K562 (cell line): ENCODE measurements around the gene ARF1. TPM values are rescaled to one million over a fixed set of nuclear protein-coding genes. Genes with fewer than 3 reads are reported as not detected.

ENCODE experiments used
- ADNP ChIP-seq: fragments of 200-800 bp; sonication (Bioruptor generic); IDR thresholded peaks from 2 replicates; pipeline ENCODE4 v1.6.1; 2016; ENCODE audit warnings: missing genetic modification characterization, missing compliant biosample characterization
- ATF4 ChIP-seq: fragments of 450-650 bp; formaldehyde crosslinking; IDR thresholded peaks from 2 replicates; pipeline ENCODE4 v1.4.0; 2022; ENCODE audit warnings: mild to moderate bottlenecking, moderate library complexity
- BCOR ChIP-seq: fragments of 450-650 bp; IDR thresholded peaks from 2 replicates; pipeline ENCODE4 v1.6.1; 2016
- CBX1 ChIP-seq: sonication (generic); IDR thresholded peaks from 2 replicates; pipeline ENCODE4 v1.6.1; 2016; ENCODE audit warnings: antibody characterized with exemption, low read depth, mild to moderate bottlenecking
- CREB5 ChIP-seq: fragments of 250-450 bp; sonication (Bioruptor Pico); IDR thresholded peaks from 2 replicates; pipeline ENCODE4 v1.5.0; 2020; ENCODE audit warnings: mild to moderate bottlenecking
- FOXK1 ChIP-seq: sonication (generic); formaldehyde crosslinking; IDR thresholded peaks from 2 replicates; pipeline ENCODE4 v1.8.0; 2022; ENCODE audit warnings: missing genetic modification reagents, mild to moderate bottlenecking, borderline replicate concordance
- GATA2 ChIP-seq: sonication (generic); formaldehyde crosslinking; IDR thresholded peaks from 2 replicates; pipeline ENCODE4 v1.4.0; 2020; ENCODE audit warnings: mild to moderate bottlenecking, missing genetic modification reagents
- HDAC1 ChIP-seq, 2 experiments: fragments of 450-650 bp; IDR thresholded peaks; 2 replicates each; pipeline ENCODE4 v1.6.1; 2016 to 2017; ENCODE audit warnings: inconsistent platforms in 1 of 2, mild to moderate bottlenecking in 1 of 2, moderate library complexity in 1 of 2
- HDAC2 ChIP-seq: fragments of 450-650 bp; IDR thresholded peaks from 2 replicates; pipeline ENCODE4 v1.6.1; 2016; ENCODE audit warnings: mild to moderate bottlenecking
- HMG20A ChIP-seq: fragments of 450-650 bp; formaldehyde crosslinking; conservative IDR thresholded peaks from 2 replicates; pipeline ENCODE4 v1.4.0; 2020; ENCODE audit warnings: mild to moderate bottlenecking, mixed read lengths
- IFI16 ChIP-seq: fragments of 250-450 bp; sonication (Bioruptor Pico); IDR thresholded peaks from 2 replicates; pipeline ENCODE4 v2.1.2; 2022; ENCODE audit warnings: mild to moderate bottlenecking, inconsistent platforms
- KDM1A ChIP-seq, 2 experiments: fragments of 450-650 bp; IDR thresholded peaks; 2 replicates each; pipeline ENCODE4 v1.6.1; 2016; ENCODE audit warnings: mild to moderate bottlenecking in 2 of 2
- MED1 ChIP-seq: sonication (generic); formaldehyde crosslinking; IDR thresholded peaks from 2 replicates; pipeline ENCODE4 v1.8.1; 2023; ENCODE audit warnings: missing genetic modification reagents, borderline replicate concordance
- NCOA6 ChIP-seq: fragments of 450-650 bp; IDR thresholded peaks from 2 replicates; pipeline ENCODE4 v1.6.1; 2017; ENCODE audit warnings: mild to moderate bottlenecking
- PATZ1 ChIP-seq: fragments of 250-450 bp; sonication (Bioruptor Pico); IDR thresholded peaks from 2 replicates; pipeline ENCODE4 v1.5.0; 2020; ENCODE audit warnings: mild to moderate bottlenecking, borderline replicate concordance
- PHF8 ChIP-seq: fragments of 200-600 bp; sonication (generic); IDR thresholded peaks from 2 replicates; pipeline ENCODE4 v1.6.1; 2012; ENCODE audit warnings: mixed run types, mild to moderate bottlenecking, inconsistent platforms, low read length, moderate library complexity, borderline replicate concordance
- SMARCA5 ChIP-seq: fragments of 450-650 bp; IDR thresholded peaks from 2 replicates; pipeline ENCODE4 v1.6.1; 2016
- TAF15 ChIP-seq: fragments of 200-400 bp; formaldehyde crosslinking; IDR thresholded peaks from 2 replicates; pipeline ENCODE4 v1.6.1; 2017; ENCODE audit warnings: mild to moderate bottlenecking, low read depth, low read length, moderate library complexity
- ZC3H4 ChIP-seq: sonication (generic); formaldehyde crosslinking; IDR thresholded peaks from 2 replicates; pipeline ENCODE4 v1.9.0; 2021; ENCODE audit warnings: missing genetic modification reagents, borderline replicate concordance
- ZFP36 ChIP-seq: fragments of 150-350 bp; IDR thresholded peaks from 2 replicates; pipeline ENCODE4 v1.6.1; 2018; ENCODE audit warnings: low read length, low read depth; ENCODE audit not compliant: partially characterized antibody
- ZNF224 ChIP-seq: sonication (generic); formaldehyde crosslinking; IDR thresholded peaks from 2 replicates; pipeline ENCODE4 v1.8.0; 2022; ENCODE audit warnings: mild to moderate bottlenecking, missing genetic modification reagents
- ZNF57 ChIP-seq: fragments of 450-650 bp; formaldehyde crosslinking; IDR thresholded peaks from 2 replicates; pipeline ENCODE4 v1.4.0; 2020; ENCODE audit warnings: mild to moderate bottlenecking, moderate library complexity
- polyA plus RNA-seq, 8 experiments: library from polyadenylated mRNA; depleted of rRNA in 4 of 8; stranded (reverse) in 5 of 8; unstranded in 3 of 8; fragments of >200 nt; fragmentation: Nextera tagmentation in 2 of 8; fragmentation: Illumina TruSeq in 1 of 8; extraction: Ambion mirVana in 2 of 8; extraction: Trizol in 1 of 8; gene quantifications; 2 replicates each; pipeline versions ENCODE4 v1.2.1 to v1.2.3, GENCODE V29; 2011 to 2014; ENCODE audit warnings: inconsistent platforms in 1 of 8, missing spikeins in 1 of 8
- total RNA-seq, 7 experiments: library from RNA; depleted of rRNA in 6 of 7; stranded (reverse); fragments of >200 nt in 6 of 7; fragmentation: Illumina TruSeq in 2 of 7; extraction: Trizol in 2 of 7; gene quantifications; 2 replicates each; pipeline versions ENCODE4 v1.2.1 to v1.2.3, GENCODE V29; 2011 to 2021; ENCODE audit warnings: low replicate concordance in 1 of 7

ARF1 gene
- total and polyA plus RNA-seq, 9 of the 15 experiments (the other 6 are each of a cell fraction or from before 2014, with no cell fraction given): 69.8 to 593 (median 325) TPM

- peak; percentile 75; the same call in 1 of the 2 replicates for TF ChIP-seq CBX1
- peak; percentile 97 for TF ChIP-seq SMARCA5
- TF ChIP-seq BCOR: peak; percentile 99
- peak; percentile 89 to 94 for TF ChIP-seq KDM1A (IDR thresholded peaks at IDR 0.05)
- TF ChIP-seq IFI16 (CRISPR knock-in tag): no peak
- TF ChIP-seq NCOA6: no peak
- peak; percentile 73 for TF ChIP-seq ADNP (tag)
- peak; percentile 74 for TF ChIP-seq ZFP36
- no peak for TF ChIP-seq CREB5 (CRISPR knock-in tag)
- no peak for TF ChIP-seq ATF4 (CRISPR knock-in tag)
- TF ChIP-seq FOXK1 (CRISPR knock-in tag): no peak
- no peak for TF ChIP-seq PHF8
- peak in 1 of 2 experiments; percentile 38; a peak in 1 of 4 replicates for TF ChIP-seq HDAC1 (IDR thresholded peaks at IDR 0.05)
- no peak for TF ChIP-seq HMG20A (CRISPR knock-in tag)
- no peak for TF ChIP-seq PATZ1 (CRISPR knock-in tag)
- no peak for TF ChIP-seq GATA2 (CRISPR knock-in tag)
- TF ChIP-seq TAF15: no peak
- TF ChIP-seq HDAC2: peak; percentile 86; the same call in 1 of the 2 replicates
- TF ChIP-seq ZC3H4 (CRISPR knock-in tag): no peak
- no peak for TF ChIP-seq MED1 (CRISPR knock-in tag)
- no peak for TF ChIP-seq ZNF224
- no peak for TF ChIP-seq ZNF57
Observed at GRCh38 chr1:228079601-228080263, 2.8 kb upstream of the ARF1 start (continued).
